Measurements from ENCODE around the gene SLC8A2.

DNA sequence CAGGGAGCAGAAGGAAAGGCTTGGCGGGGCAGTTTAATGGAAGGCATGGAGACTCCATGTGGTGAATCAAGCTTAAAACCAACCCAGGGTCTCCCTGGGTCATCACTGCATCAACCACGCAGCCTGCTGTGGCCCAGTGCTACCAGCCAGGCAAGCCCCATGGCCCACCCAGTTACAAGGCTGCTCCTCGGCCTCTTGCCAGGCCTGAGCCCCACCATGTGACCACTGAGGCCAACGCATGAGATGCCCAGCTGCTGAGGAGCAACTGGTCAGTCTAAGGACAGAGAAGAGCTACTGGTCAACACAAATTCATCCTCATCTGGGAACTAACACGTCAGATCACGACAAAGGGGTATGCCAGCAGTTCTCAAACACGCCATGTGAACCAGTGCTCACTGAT, 27.7 kb upstream of the SLC8A2 start:
- TF ChIP-seq, protein P1, sequence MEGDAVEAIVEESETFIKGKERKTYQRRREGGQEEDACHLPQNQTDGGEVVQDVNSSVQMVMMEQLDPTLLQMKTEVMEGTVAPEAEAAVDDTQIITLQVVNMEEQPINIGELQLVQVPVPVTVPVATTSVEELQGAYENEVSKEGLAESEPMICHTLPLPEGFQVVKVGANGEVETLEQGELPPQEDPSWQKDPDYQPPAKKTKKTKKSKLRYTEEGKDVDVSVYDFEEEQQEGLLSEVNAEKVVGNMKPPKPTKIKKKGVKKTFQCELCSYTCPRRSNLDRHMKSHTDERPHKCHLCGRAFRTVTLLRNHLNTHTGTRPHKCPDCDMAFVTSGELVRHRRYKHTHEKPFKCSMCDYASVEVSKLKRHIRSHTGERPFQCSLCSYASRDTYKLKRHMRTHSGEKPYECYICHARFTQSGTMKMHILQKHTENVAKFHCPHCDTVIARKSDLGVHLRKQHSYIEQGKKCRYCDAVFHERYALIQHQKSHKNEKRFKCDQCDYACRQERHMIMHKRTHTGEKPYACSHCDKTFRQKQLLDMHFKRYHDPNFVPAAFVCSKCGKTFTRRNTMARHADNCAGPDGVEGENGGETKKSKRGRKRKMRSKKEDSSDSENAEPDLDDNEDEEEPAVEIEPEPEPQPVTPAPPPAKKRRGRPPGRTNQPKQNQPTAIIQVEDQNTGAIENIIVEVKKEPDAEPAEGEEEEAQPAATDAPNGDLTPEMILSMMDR (conservative IDR thresholded peaks at IDR 0.05; ENCODE audit: low read length): no peak
- TF ChIP-seq EZH2phosphoT487 (IDR thresholded peaks at IDR 0.05; ENCODE audit: borderline replicate concordance, low read depth, low read length): no peak

Data from OCI-LY7 (cell line).